ENCODE results near the gene MGAT4A. TPM values are rescaled to one million over a fixed set of nuclear protein-coding genes. Genes with fewer than 3 reads are reported as not detected.

The MGAT4A gene
- total RNA-seq, 4 donors from 2014 or later, result 52.8 to 243 (median 175) TPM

DNA sequence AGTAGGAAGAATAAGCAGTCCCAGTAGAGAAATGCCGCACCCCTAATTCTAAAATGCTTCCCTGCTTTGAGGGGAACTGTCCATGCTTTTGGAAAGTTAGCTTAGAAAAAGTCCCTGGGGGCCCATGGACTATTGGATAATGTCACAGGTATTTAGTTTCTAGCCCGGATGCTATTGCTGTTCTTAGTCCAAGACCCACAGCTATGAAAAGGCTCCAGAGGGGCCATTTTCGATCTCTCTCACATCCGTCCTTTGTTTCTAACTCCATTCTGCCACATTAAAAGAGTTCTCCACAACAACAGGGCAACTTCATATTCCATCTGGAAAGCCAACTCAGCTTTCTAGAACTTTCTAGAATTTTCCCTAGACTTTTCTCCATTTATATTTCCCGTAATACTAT lies 47.2 kb downstream of the MGAT4A start:
- Histone ChIP-seq H3K27me3 (no peaks in the 10 kb centered on the region), H3K27ac (no peak overlapping the region), H3K4me1 (no peaks in the 10 kb centered on the region), H3K36me3 (no peaks in the 10 kb centered on the region), H3K4me3 (no peak overlapping the region), H3K9me3 (no peaks in the 10 kb centered on the region)
- DNase-seq, result no peak
- TF ChIP-seq, protein P1, sequence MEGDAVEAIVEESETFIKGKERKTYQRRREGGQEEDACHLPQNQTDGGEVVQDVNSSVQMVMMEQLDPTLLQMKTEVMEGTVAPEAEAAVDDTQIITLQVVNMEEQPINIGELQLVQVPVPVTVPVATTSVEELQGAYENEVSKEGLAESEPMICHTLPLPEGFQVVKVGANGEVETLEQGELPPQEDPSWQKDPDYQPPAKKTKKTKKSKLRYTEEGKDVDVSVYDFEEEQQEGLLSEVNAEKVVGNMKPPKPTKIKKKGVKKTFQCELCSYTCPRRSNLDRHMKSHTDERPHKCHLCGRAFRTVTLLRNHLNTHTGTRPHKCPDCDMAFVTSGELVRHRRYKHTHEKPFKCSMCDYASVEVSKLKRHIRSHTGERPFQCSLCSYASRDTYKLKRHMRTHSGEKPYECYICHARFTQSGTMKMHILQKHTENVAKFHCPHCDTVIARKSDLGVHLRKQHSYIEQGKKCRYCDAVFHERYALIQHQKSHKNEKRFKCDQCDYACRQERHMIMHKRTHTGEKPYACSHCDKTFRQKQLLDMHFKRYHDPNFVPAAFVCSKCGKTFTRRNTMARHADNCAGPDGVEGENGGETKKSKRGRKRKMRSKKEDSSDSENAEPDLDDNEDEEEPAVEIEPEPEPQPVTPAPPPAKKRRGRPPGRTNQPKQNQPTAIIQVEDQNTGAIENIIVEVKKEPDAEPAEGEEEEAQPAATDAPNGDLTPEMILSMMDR (IDR thresholded peaks at IDR 0.05), result no peak
- no peak for TF ChIP-seq POLR2A (IDR thresholded peaks at IDR 0.05)

DNA sequence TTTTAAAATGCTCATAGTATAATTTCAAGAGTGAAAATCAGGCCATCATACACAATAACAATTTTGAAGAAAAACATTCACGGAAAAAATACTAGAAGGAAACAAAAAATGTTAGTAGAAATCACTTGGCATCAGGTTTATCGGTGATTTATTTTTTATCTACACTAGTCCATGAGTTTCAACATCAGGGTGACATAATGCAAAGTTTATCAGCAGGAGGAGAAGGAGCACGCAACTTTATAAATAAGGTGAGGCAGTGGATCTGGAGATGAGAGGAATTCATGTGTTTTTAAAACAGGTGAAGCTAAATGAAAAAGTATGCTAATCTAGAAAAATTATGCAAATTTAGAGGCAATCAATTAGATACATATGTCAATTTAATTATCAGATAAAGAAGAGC lies 54.2 kb downstream of the MGAT4A start:
- Histone ChIP-seq H3K9me3 (no peaks in the 10 kb centered on the region), H3K36me3 (peaks cover 0 to 60% (median 0%) of the 10 kb centered on the region in 3 donors), H3K27me3 (no peaks in the 10 kb centered on the region), H3K27ac (no peak overlapping the region), H3K4me3 (no peak overlapping the region), H3K4me1 (no peaks in the 10 kb centered on the region)
- no peak for DNase-seq
- no peak for TF ChIP-seq POLR2A (IDR thresholded peaks at IDR 0.05)
- TF ChIP-seq, protein P1 (IDR thresholded peaks at IDR 0.05), result no peak

DNA sequence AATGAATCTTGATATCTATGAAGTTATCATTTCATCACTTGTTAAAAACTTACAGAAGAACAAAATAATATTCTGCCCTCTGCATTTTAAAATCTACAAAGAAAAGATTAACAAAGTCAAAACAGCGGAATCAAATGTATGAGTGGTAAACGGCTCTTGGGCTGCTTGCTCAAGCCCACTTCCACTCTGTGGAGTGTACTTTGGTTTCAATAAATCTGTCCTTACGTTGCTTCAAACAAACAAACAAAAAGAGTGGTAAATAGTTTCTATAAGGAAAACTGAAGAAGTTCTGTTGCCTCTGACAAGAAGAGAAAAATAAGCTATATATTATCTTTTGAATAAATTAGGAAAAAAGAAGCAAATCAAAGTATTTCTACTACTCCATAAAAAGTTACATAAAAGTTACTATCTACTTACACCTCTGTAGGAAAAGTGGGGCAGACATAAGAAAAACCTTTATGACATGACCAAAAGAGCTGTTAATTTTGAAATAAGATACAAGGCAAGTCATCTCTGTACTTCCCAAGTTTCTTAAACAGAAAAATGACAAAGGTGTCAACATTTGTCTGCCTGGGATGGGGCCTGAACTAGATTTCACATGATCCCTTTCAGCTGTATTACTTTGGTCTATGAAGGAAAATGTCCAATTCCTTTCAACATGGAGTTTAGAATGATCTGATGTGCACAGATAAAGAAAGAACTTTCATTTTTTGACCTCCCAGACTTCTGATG lies 56.5 kb downstream of the MGAT4A start:
- TF ChIP-seq POLR2A (IDR thresholded peaks at IDR 0.05), result no peak
- TF ChIP-seq, protein P1 (IDR thresholded peaks at IDR 0.05), result no peak
- Histone ChIP-seq H3K9me3 (no peaks in the 10 kb centered on the region), H3K27me3 (no peaks in the 10 kb centered on the region), H3K36me3 (peaks cover 0 to 78% (median 0%) of the 10 kb centered on the region in 3 donors), H3K4me3 (no peak overlapping the region), H3K27ac (no peak overlapping the region), H3K4me1 (no peaks in the 10 kb centered on the region)
- no peak for DNase-seq

DNA sequence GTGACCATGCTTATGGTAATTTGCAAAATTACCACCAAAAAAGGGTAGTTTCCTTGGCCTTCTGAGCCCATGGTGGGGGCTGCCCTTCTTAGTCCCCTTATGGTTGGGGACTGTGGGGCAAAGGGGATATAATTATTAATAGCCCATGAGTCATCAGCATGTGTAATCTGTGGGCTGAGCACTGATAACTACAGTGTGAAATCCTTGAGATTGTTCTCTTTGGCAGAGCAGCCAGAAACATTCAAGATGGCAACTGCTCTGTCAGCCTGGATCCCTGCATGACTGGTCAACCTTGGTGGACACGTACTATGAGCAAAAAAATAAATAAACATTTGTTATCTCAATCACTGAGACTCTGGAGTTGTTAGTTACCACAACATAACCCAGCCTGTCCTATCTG lies 61.3 kb downstream of the MGAT4A start:
- DNase-seq, result no peak
- no peak for TF ChIP-seq POLR2A (IDR thresholded peaks at IDR 0.05)
- TF ChIP-seq, protein P1 (IDR thresholded peaks at IDR 0.05), result no peak
- H3K4me1 ChIP-seq, result no peaks in the 10 kb centered on the region
- no peaks in the 10 kb centered on the region for H3K27me3 ChIP-seq
- peaks cover 0 to 71% (median 0%) of the 10 kb centered on the region in 3 donors for H3K36me3 ChIP-seq
- H3K27ac ChIP-seq, result no peak overlapping the region
- H3K4me3 ChIP-seq, result no peak overlapping the region
- H3K9me3 ChIP-seq, result no peaks in the 10 kb centered on the region

DNA sequence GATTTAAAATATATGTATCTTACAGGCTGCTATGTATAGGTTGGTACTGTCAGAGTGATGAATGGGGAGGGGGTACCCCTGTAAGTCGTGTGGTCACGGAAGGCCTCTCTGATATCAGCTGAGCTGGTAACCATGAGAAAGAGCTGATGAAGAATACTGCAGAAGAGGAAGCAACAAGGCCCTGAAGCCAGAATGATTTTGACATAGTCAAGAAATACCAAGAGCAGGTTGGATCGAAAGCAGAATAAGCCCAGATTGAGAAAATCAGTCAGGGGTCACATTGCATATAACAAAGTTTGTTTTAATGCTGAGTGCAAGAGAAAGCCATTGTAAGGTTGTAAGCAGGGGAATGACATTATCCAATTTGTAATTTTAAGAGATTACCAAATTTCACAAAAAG lies 65.3 kb downstream of the MGAT4A start:
- Histone ChIP-seq H3K4me1 (no peaks in the 10 kb centered on the region), H3K9me3 (no peaks in the 10 kb centered on the region), H3K27me3 (no peaks in the 10 kb centered on the region), H3K36me3 (peaks cover 0 to 45% (median 0%) of the 10 kb centered on the region in 3 donors), H3K27ac (no peak overlapping the region), H3K4me3 (no peak overlapping the region)
- no peak for DNase-seq
- TF ChIP-seq, protein P1 (IDR thresholded peaks at IDR 0.05), result no peak
- TF ChIP-seq POLR2A (IDR thresholded peaks at IDR 0.05), result no peak
